Gastrocnemius medialis (tissue), 4 donors: Measurements from ENCODE around the gene SLC25A3.

Experiments used
- CTCF ChIP-seq, 5 experiments: fragments of 450-650 bp in 3 of 5; fragments of 200-600 bp in 2 of 5; sonication (generic) in 2 of 5; IDR thresholded peaks in 4 of 5; conservative IDR thresholded peaks in 1 of 5; 1 replicate in 4 of 5; 2 replicates in 1 of 5; pipeline ENCODE4 v1.5.1; 2016 to 2019; ENCODE audit warnings: antibody characterized with exemption in 5 of 5, mild to moderate bottlenecking in 3 of 5, moderate library complexity in 3 of 5
- POLR2A ChIP-seq, 2 donors: fragments of 450-650 bp; IDR thresholded peaks; one replicate each; pipeline ENCODE4 v1.6.1; 2017; ENCODE audit warnings: antibody characterized with exemption in 2 of 2, mild to moderate bottlenecking in 2 of 2, moderate library complexity in 2 of 2

- peak in 4 of 5 experiments; percentile 33 to 60 (median 46) for TF ChIP-seq CTCF (IDR thresholded peaks at IDR 0.05 in 4 of 5, conservative IDR thresholded peaks at IDR 0.05 in 1 of 5)
- no peak for TF ChIP-seq POLR2A (IDR thresholded peaks at IDR 0.05)
Measured at GRCh38 chr12:98653866-98654493, 60.5 kb downstream of the SLC25A3 start.
